Common myeloid progenitor, CD34-positive (primary cell): ENCODE data around the gene OPN1SW. TPM values are rescaled to one million over a fixed set of nuclear protein-coding genes. Genes with fewer than 3 reads are reported as not detected.
A peak's percentile ranks its signal among the peaks of the same experiment; 100 is the strongest.

Experiments used
- CTCF ChIA-PET: fragments of 350-600 bp; sonication (Branson Sonifier 250); formaldehyde crosslinking; loops from one replicate; lab custom pipeline; 2021; ENCODE audit warnings: antibody characterized with exemption; lab: Charles Lee
- POLR2A ChIA-PET: fragments of 350-600 bp; sonication (Branson Sonifier 250); formaldehyde crosslinking; loops from one replicate; lab custom pipeline; 2021; ENCODE audit warnings: antibody characterized with exemption; lab: Charles Lee
- DNase-seq, 3 donors: peaks; one replicate each; pipeline versions ENCODE4 v3.0.0 to v3.0.0-alpha.2; 2013
- H3K27ac ChIP-seq, 2 experiments: 1 replicate in 1 of 2; 2 replicates in 1 of 2; pipeline ENCODE4 v1.7.0; 2013; ENCODE audit warnings: inconsistent platforms in 2 of 2, low read length in 2 of 2, mild to moderate bottlenecking in 2 of 2, low read depth in 1 of 2, moderate library complexity in 1 of 2; ENCODE audit not compliant: severe bottlenecking in 2 of 2, insufficient read depth in 1 of 2, poor library complexity in 1 of 2
- H3K27me3 ChIP-seq, 5 experiments: replicated peaks in 2 of 5; 1 replicate in 3 of 5; 2 replicates in 2 of 5; pipeline versions ENCODE4 v1.6.1 to v1.7.0; 2013; ENCODE audit warnings: low read length in 4 of 5, mild to moderate bottlenecking in 2 of 5, moderate library complexity in 2 of 5, inconsistent platforms in 1 of 5; ENCODE audit not compliant: insufficient read depth in 5 of 5, control insufficient read depth in 4 of 5
- H3K36me3 ChIP-seq, 4 experiments: 1 replicate in 2 of 4; 2 replicates in 2 of 4; pipeline versions ENCODE4 v1.6.1 to v1.7.0; 2013; ENCODE audit warnings: low read length in 3 of 4, control low read depth in 1 of 4, mild to moderate bottlenecking in 1 of 4; ENCODE audit not compliant: control insufficient read depth in 4 of 4, insufficient read depth in 4 of 4
- H3K4me1 ChIP-seq, 4 experiments: 1 replicate in 3 of 4; 2 replicates in 1 of 4; pipeline versions ENCODE4 v1.6.1 to v1.7.1; 2013; ENCODE audit warnings: low read length in 3 of 4, mild to moderate bottlenecking in 3 of 4, control low read depth in 1 of 4, inconsistent platforms in 1 of 4, moderate library complexity in 1 of 4; ENCODE audit not compliant: control insufficient read depth in 4 of 4, insufficient read depth in 4 of 4; ENCODE audit errors: control extremely low read depth in 1 of 4
- H3K4me3 ChIP-seq, 7 experiments: 1 replicate in 4 of 7; 2 replicates in 3 of 7; pipeline versions ENCODE4 v1.5.1 to v1.7.0; 2013; ENCODE audit warnings: mild to moderate bottlenecking in 7 of 7, low read length in 6 of 7, moderate library complexity in 6 of 7, inconsistent platforms in 2 of 7, low read depth in 2 of 7, control low read depth in 1 of 7; ENCODE audit not compliant: insufficient read depth in 4 of 7, control insufficient read depth in 1 of 7; ENCODE audit errors: extremely low read depth in 1 of 7
- H3K9me3 ChIP-seq, 5 experiments: 1 replicate in 4 of 5; 2 replicates in 1 of 5; pipeline versions ENCODE4 v1.6.1 to v1.7.1; 2013; ENCODE audit warnings: low read length in 4 of 5, mild to moderate bottlenecking in 2 of 5, inconsistent platforms in 1 of 5, low read depth in 1 of 5, moderate library complexity in 1 of 5; ENCODE audit not compliant: control insufficient read depth in 4 of 5, insufficient read depth in 2 of 5; ENCODE audit errors: control extremely low read depth in 1 of 5
- WGBS: methylation state at CpG from one replicate; pipeline ENCODE4 v1.1.5; 2013; ENCODE audit not compliant: insufficient coverage; 5-methylcytosine and 5-hydroxymethylcytosine counted together
- polyA plus RNA-seq: library from polyadenylated mRNA; unstranded; fragments of 120-200 nt; gene quantifications from one replicate; pipeline ENCODE4 v1.2.1, GENCODE V29; 2013

OPN1SW gene
- polyA plus RNA-seq: 0.04 TPM

GRCh38 chr7:128775744-128776474 lies at the start of gene OPN1SW:
Gene OPN1SW, minus strand, starts transcription at chr7:128775794. Its CDS starts 13 bp downstream, at chr7:128775781.
- ChIA-PET POLR2A (no interaction called here), CTCF (no interaction called here)
- Histone ChIP-seq H3K4me1 (no peaks in the 10 kb centered on the region), H3K9me3 (peaks cover 0 to 9% (median 0%) of the 10 kb centered on the region in 5 experiments), H3K4me3 (no peak within 1 kb of the TSS), H3K27ac (no peak within 1 kb of the TSS), H3K27me3 (no peaks in the 10 kb centered on the region), H3K36me3 (peaks cover 2 to 21% (median 8%) of the 10 kb centered on the region in 4 experiments)
- no peak for DNase-seq
- 100% methylated on average over 2 of the region's 4 CpGs for WGBS

- ChIA-PET POLR2A (no interaction called here), CTCF (interaction anchor here (0.8 to 1.3 kb wide), 2 partner anchors 16 to 20 kb away, joined by 3 read pairs; no protein-coding TSS in a partner anchor)
These were observed 46.1 kb upstream of the OPN1SW start for GRCh38 chr7:128821724-128822123.

GRCh38 chr7:128818694-128819093 lies 43.1 kb upstream of the OPN1SW start:
- H3K4me3 ChIP-seq: no peak overlapping the region
- ChIA-PET CTCF (interaction anchor here (1.2 to 1.5 kb wide), 2 partner anchors 12 to 16 kb away, joined by 3 to 4 read pairs; no protein-coding TSS in a partner anchor), POLR2A (no interaction called here)
- no peaks in the 10 kb centered on the region for H3K4me1 ChIP-seq
- H3K9me3 ChIP-seq: no peaks in the 10 kb centered on the region
- no peak overlapping the region for H3K27ac ChIP-seq
- 100% methylated on average over 2 of the region's 3 CpGs for WGBS
- no peak for DNase-seq
- H3K27me3 ChIP-seq: peaks cover 0 to 2% (median 0%) of the 10 kb centered on the region in 5 experiments
- no peaks in the 10 kb centered on the region for H3K36me3 ChIP-seq

More at GRCh38 chr7:128821724-128822123, 46.1 kb upstream of the OPN1SW start:
- DNase-seq: no peak
- H3K9me3 ChIP-seq: no peaks in the 10 kb centered on the region
- H3K4me3 ChIP-seq: no peak overlapping the region
- 100% methylated on average over 3 of the region's 4 CpGs for WGBS
- no peak overlapping the region for H3K27ac ChIP-seq
- H3K4me1 ChIP-seq: no peaks in the 10 kb centered on the region
- H3K27me3 ChIP-seq: peaks cover 0 to 2% (median 0%) of the 10 kb centered on the region in 5 experiments
- H3K36me3 ChIP-seq: no peaks in the 10 kb centered on the region

- WGBS: 100% methylated on average over 6 of the region's 7 CpGs
- Histone ChIP-seq H3K4me1 (peaks cover 0 to 11% (median 4%) of the 10 kb centered on the region in 4 experiments), H3K4me3 (no peak overlapping the region), H3K27ac (no peak overlapping the region), H3K27me3 (no peaks in the 10 kb centered on the region), H3K36me3 (peaks cover 0 to 3% (median 0%) of the 10 kb centered on the region in 4 experiments), H3K9me3 (no peaks in the 10 kb centered on the region)
- POLR2A ChIA-PET: interaction anchor here (0.7 kb wide), 1 partner anchor 1393 kb away, joined by 3 read pairs; no protein-coding TSS in a partner anchor
- no peak for DNase-seq
- CTCF ChIA-PET: interaction anchor here (1.0 to 1.9 kb wide), 2 partner anchors 10 to 16 kb away, joined by 3 to 5 read pairs; no protein-coding TSS in a partner anchor
These were observed 39.8 kb upstream of the OPN1SW start for GRCh38 chr7:128815289-128815942.

- peaks cover 0 to 10% (median 2%) of the 10 kb centered on the region in 4 experiments for H3K36me3 ChIP-seq
- DNase-seq: no peak
- ChIA-PET POLR2A (no interaction called here), CTCF (interaction anchor here (1.9 kb wide), 1 partner anchor 11 kb away, joined by 5 read pairs; no protein-coding TSS in a partner anchor)
- WGBS: 95% methylated on average over 6 of the region's 6 CpGs
- no peaks in the 10 kb centered on the region for H3K27me3 ChIP-seq
- no peak overlapping the region for H3K4me3 ChIP-seq
- H3K27ac ChIP-seq: no peak overlapping the region
- no peaks in the 10 kb centered on the region for H3K9me3 ChIP-seq
- H3K4me1 ChIP-seq: peaks cover 0 to 11% (median 4%) of the 10 kb centered on the region in 4 experiments
These were observed 38.9 kb upstream of the OPN1SW start for GRCh38 chr7:128814499-128814898.

GRCh38 chr7:128812514-128813168 lies 37.0 kb upstream of the OPN1SW start:
- Histone ChIP-seq H3K4me3 (no peak overlapping the region), H3K36me3 (peaks cover 0 to 10% (median 3%) of the 10 kb centered on the region in 4 experiments), H3K27me3 (no peaks in the 10 kb centered on the region), H3K27ac (no peak overlapping the region), H3K9me3 (no peaks in the 10 kb centered on the region), H3K4me1 (peaks cover 0 to 11% (median 4%) of the 10 kb centered on the region in 4 experiments)
- 53% methylated on average over 9 of the region's 11 CpGs for WGBS
- peak in 2 of 3 donors; percentile 39 to 47 for DNase-seq
- CTCF ChIA-PET: interaction anchor here (0.9 to 2.6 kb wide), 3 partner anchors 11 to 70 kb away, joined by 3 to 11 read pairs (median 4); no protein-coding TSS in a partner anchor
- POLR2A ChIA-PET: no interaction called here
